ENCODE measurements around the gene FAAP20.

DNA sequence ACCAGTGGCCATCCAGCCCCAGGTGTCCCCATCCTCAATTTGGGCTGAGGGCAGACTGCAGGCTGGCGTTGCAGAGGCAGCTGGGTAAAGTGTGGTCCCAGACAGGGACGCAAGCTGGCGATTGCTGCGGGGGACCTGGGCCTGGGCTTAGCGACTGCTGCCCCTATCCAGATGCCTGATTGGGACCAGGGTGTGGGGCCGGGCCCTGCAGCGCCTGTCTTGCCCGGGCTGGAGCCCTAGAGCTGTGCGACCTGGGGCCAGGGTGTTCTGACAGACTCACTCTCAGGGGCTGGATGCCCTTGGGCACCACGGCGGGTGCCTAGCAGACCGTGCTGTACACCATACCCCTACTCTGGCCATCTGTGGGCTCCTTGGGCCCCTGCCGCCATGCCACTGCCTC is 16.2 kb upstream of the FAAP20 start:
- no peak for TF ChIP-seq EZH2 (IDR thresholded peaks at IDR 0.05; ENCODE audit: low read depth)
- TF ChIP-seq, protein P1, sequence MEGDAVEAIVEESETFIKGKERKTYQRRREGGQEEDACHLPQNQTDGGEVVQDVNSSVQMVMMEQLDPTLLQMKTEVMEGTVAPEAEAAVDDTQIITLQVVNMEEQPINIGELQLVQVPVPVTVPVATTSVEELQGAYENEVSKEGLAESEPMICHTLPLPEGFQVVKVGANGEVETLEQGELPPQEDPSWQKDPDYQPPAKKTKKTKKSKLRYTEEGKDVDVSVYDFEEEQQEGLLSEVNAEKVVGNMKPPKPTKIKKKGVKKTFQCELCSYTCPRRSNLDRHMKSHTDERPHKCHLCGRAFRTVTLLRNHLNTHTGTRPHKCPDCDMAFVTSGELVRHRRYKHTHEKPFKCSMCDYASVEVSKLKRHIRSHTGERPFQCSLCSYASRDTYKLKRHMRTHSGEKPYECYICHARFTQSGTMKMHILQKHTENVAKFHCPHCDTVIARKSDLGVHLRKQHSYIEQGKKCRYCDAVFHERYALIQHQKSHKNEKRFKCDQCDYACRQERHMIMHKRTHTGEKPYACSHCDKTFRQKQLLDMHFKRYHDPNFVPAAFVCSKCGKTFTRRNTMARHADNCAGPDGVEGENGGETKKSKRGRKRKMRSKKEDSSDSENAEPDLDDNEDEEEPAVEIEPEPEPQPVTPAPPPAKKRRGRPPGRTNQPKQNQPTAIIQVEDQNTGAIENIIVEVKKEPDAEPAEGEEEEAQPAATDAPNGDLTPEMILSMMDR (conservative IDR thresholded peaks at IDR 0.05), result no peak

Measured in PC-9 (cell line).